Fibroblast of the conjunctiva (primary cell): ENCODE results near the gene FOXP4.

ENCODE experiments used
- DNase-seq: peaks from one replicate; pipeline ENCODE4 v3.0.0-alpha.2; 2010; ENCODE audit warnings: low read depth

Gene FOXP4

GRCh38 chr6:41565701-41566100, 19.5 kb downstream of the FOXP4 start:
- DNase-seq: no peak

GRCh38 chr6:41566961-41567360, 20.8 kb downstream of the FOXP4 start:
- no peak for DNase-seq

- no peak for DNase-seq
These were observed 21.5 kb downstream of the FOXP4 start for GRCh38 chr6:41567684-41568083.

- no peak for DNase-seq
These were observed 22.0 kb downstream of the FOXP4 start for GRCh38 chr6:41568202-41568584.

- DNase-seq: no peak
These were observed 22.6 kb downstream of the FOXP4 start for GRCh38 chr6:41568585-41569384.

- DNase-seq: no peak
These were observed 24.1 kb downstream of the FOXP4 start for GRCh38 chr6:41570259-41570615.

- no peak for DNase-seq
These were observed 25.0 kb downstream of the FOXP4 start for GRCh38 chr6:41571021-41571780.

GRCh38 chr6:41572613-41573012, 26.4 kb downstream of the FOXP4 start:
- no peak for DNase-seq

- DNase-seq: no peak
These were observed 27.1 kb downstream of the FOXP4 start for GRCh38 chr6:41573276-41573675.

- DNase-seq: no peak
These were observed 27.8 kb downstream of the FOXP4 start for GRCh38 chr6:41573985-41574384.

GRCh38 chr6:41575598-41575997, 29.4 kb downstream of the FOXP4 start:
- no peak for DNase-seq

GRCh38 chr6:41576667-41577066, 30.5 kb downstream of the FOXP4 start:
- DNase-seq: no peak

GRCh38 chr6:41577356-41578216, 31.4 kb downstream of the FOXP4 start:
- no peak for DNase-seq

GRCh38 chr6:41578217-41579087, 32.3 kb downstream of the FOXP4 start:
- DNase-seq: no peak

- no peak for DNase-seq
These were observed 33.0 kb downstream of the FOXP4 start for GRCh38 chr6:41579088-41579610.

- no peak for DNase-seq
These were observed 34.5 kb downstream of the FOXP4 start for GRCh38 chr6:41580690-41581089.

- peak; percentile 70 for DNase-seq
These were observed 35.3 kb downstream of the FOXP4 start for GRCh38 chr6:41581381-41581991.

GRCh38 chr6:41582540-41582939, 36.4 kb downstream of the FOXP4 start:
- no peak for DNase-seq

- no peak for DNase-seq
These were observed 37.4 kb downstream of the FOXP4 start for GRCh38 chr6:41583565-41583964.

- DNase-seq: no peak
These were observed 38.0 kb downstream of the FOXP4 start for GRCh38 chr6:41584205-41584604.

GRCh38 chr6:41584668-41585205, 38.6 kb downstream of the FOXP4 start:
- no peak for DNase-seq
